CD4-positive, CD25-positive, alpha-beta regulatory T cell (primary cell): ENCODE data around the gene ZNF746. TPM values are rescaled to one million over a fixed set of nuclear protein-coding genes. Genes with fewer than 3 reads are reported as not detected.
"Not testable (repeated sequence)": the region's sequence is repeated elsewhere in the genome, so short reads cannot be mapped to it uniquely, and the experiment has no call there.

Source experiments
- ATAC-seq, 2 donors: fragments of 150-1000 bp; cut with Tn5 transposase; one replicate each; pipeline ENCODE4 v1.10.0; 2021; ENCODE audit warnings: low read depth in 2 of 2, moderate number of reproducible peaks in 2 of 2, moderate library complexity in 1 of 2
- DNase-seq, 3 donors: peaks; one replicate each; pipeline versions ENCODE4 v3.0.0 to v3.0.0-alpha.2; 2012 to 2022; ENCODE audit warnings: mixed read lengths in 1 of 3
- H3K27ac ChIP-seq: one replicate; pipeline ENCODE4 v1.7.0; 2013; ENCODE audit warnings: mild to moderate bottlenecking, low read length; ENCODE audit not compliant: insufficient read depth, poor library complexity, severe bottlenecking
- H3K27me3 ChIP-seq: one replicate; pipeline ENCODE4 v1.7.0; 2013; ENCODE audit warnings: low read length; ENCODE audit not compliant: control insufficient read depth, insufficient read depth
- H3K36me3 ChIP-seq: one replicate; pipeline ENCODE4 v1.7.0; 2013; ENCODE audit warnings: mild to moderate bottlenecking, low read length, moderate library complexity; ENCODE audit not compliant: control insufficient read depth, insufficient read depth
- H3K4me1 ChIP-seq: 2 replicates; pipeline ENCODE4 v1.7.0; 2013; ENCODE audit warnings: mild to moderate bottlenecking, low read length; ENCODE audit not compliant: insufficient read depth, control insufficient read depth, poor library complexity, severe bottlenecking
- H3K4me3 ChIP-seq: one replicate; pipeline ENCODE4 v1.7.0; 2013; ENCODE audit warnings: low read depth, mild to moderate bottlenecking, low read length, moderate library complexity
- H3K9me3 ChIP-seq, 2 experiments: 1 replicate in 1 of 2; 2 replicates in 1 of 2; pipeline ENCODE4 v1.7.0; 2013; ENCODE audit warnings: low read length in 2 of 2, mild to moderate bottlenecking in 1 of 2, moderate library complexity in 1 of 2; ENCODE audit not compliant: control insufficient read depth in 2 of 2
- H3K27ac Mint-ChIP-seq, 3 donors: one replicate each; pipeline ENCODE4 v1.8.0; 2020 to 2022; ENCODE audit warnings: mild to moderate bottlenecking in 3 of 3, mixed read lengths in 3 of 3, moderate library complexity in 2 of 3
- H3K27me3 Mint-ChIP-seq: one replicate; pipeline ENCODE4 v1.8.0; 2022; ENCODE audit warnings: mild to moderate bottlenecking, mixed read lengths
- H3K36me3 Mint-ChIP-seq: one replicate; pipeline ENCODE4 v1.8.0; 2020; ENCODE audit warnings: mixed read lengths
- H3K4me1 Mint-ChIP-seq, 4 donors: one replicate each; pipeline ENCODE4 v1.8.0; 2020 to 2022; ENCODE audit warnings: mixed read lengths in 4 of 4, mild to moderate bottlenecking in 1 of 4
- H3K4me3 Mint-ChIP-seq, 4 donors: one replicate each; pipeline ENCODE4 v1.8.0; 2020 to 2022; ENCODE audit warnings: mild to moderate bottlenecking in 4 of 4, mixed read lengths in 4 of 4, moderate library complexity in 3 of 4
- H3K9me3 Mint-ChIP-seq, 7 donors: one replicate each; pipeline ENCODE4 v1.8.0; 2020 to 2022; ENCODE audit warnings: mixed read lengths in 7 of 7, mild to moderate bottlenecking in 3 of 7, moderate library complexity in 2 of 7
- polyA plus RNA-seq, 4 donors: library from polyadenylated mRNA; unstranded; fragments of 300-500 nt; fragmentation: Illumina TruSeq; gene quantifications; one replicate each; pipeline ENCODE4 v1.2.3, GENCODE V29; 2021
- total RNA-seq: library from RNA; stranded (reverse); gene quantifications from one replicate; pipeline ENCODE4 v1.2.3, GENCODE V29; 2022

ZNF746 gene
- total and polyA plus RNA-seq, 5 donors from 2014 or later: 8.2 to 33.9 (median 10.9) TPM

- H3K36me3 Mint-ChIP-seq: no peaks in the 10 kb centered on the region
- no peaks in the 10 kb centered on the region for H3K27me3 ChIP-seq
Measured at GRCh38 chr7:149498811-149499210, 1.2 kb upstream of the ZNF746 start.

GRCh38 chr7:149496642-149497391, 792 bp downstream of the ZNF746 start:
- Histone ChIP-seq H3K4me3 (peak overlapping the region; percentile 71), H3K9me3 (no peaks in the 10 kb centered on the region), H3K4me1 (peaks cover 24% of the 10 kb centered on the region), H3K27ac (peak overlapping the region; percentile 61), H3K27me3 (no peaks in the 10 kb centered on the region), H3K36me3 (peaks cover 22% of the 10 kb centered on the region)
- peak; percentile 38 to 54 (median 49) for DNase-seq
- peak overlapping the region; percentile 92 to 98 (median 96) for H3K27ac Mint-ChIP-seq
- peak; percentile 17 to 33 for ATAC-seq
- H3K4me1 Mint-ChIP-seq: peaks cover 13 to 33% (median 23%) of the 10 kb centered on the region in 4 donors
- no peaks in the 10 kb centered on the region for H3K9me3 Mint-ChIP-seq
- H3K27me3 Mint-ChIP-seq: peaks cover 8% of the 10 kb centered on the region
- peak overlapping the region; percentile 94 to 97 (median 95) for H3K4me3 Mint-ChIP-seq
- peaks cover 10% of the 10 kb centered on the region for H3K36me3 Mint-ChIP-seq

More at GRCh38 chr7:149498811-149499210, 1.2 kb upstream of the ZNF746 start:
- Histone ChIP-seq H3K4me3 (no peak overlapping the region), H3K27ac (no peak overlapping the region), H3K36me3 (peaks cover 2% of the 10 kb centered on the region), H3K4me1 (peaks cover 24% of the 10 kb centered on the region), H3K9me3 (no peaks in the 10 kb centered on the region)
- no peak for DNase-seq
- H3K4me1 Mint-ChIP-seq: peaks cover 13 to 33% (median 23%) of the 10 kb centered on the region in 4 donors
- H3K27ac Mint-ChIP-seq: peak overlapping the region in 1 of 3 donors; percentile 75
- H3K4me3 Mint-ChIP-seq: peak overlapping the region; percentile 62 to 84 (median 76)
- H3K9me3 Mint-ChIP-seq: no peaks in the 10 kb centered on the region
- no peak for ATAC-seq
- H3K27me3 Mint-ChIP-seq: peaks cover 8% of the 10 kb centered on the region

- no peak for ATAC-seq
- H3K9me3 ChIP-seq: no peaks in the 10 kb centered on the region
- H3K9me3 Mint-ChIP-seq: no peaks in the 10 kb centered on the region
- H3K36me3 Mint-ChIP-seq: peaks cover 15% of the 10 kb centered on the region
- peaks cover 24% of the 10 kb centered on the region for H3K4me1 ChIP-seq
- no peaks in the 10 kb centered on the region for H3K27me3 ChIP-seq
- peaks cover 13 to 32% (median 23%) of the 10 kb centered on the region in 4 donors for H3K4me1 Mint-ChIP-seq
- no peak overlapping the region for H3K27ac ChIP-seq
- peaks cover 8% of the 10 kb centered on the region for H3K27me3 Mint-ChIP-seq
- no peak for DNase-seq
- peak overlapping the region; percentile 94 to 97 (median 95) for H3K4me3 Mint-ChIP-seq
- H3K36me3 ChIP-seq: peaks cover 30% of the 10 kb centered on the region
- peak overlapping the region; percentile 69 to 98 (median 92) for H3K27ac Mint-ChIP-seq
- peak overlapping the region; percentile 32 for H3K4me3 ChIP-seq
Measured at GRCh38 chr7:149495785-149496641, 1.6 kb downstream of the ZNF746 start.

- peak in 1 of 3 donors; percentile 47 for DNase-seq
- peaks cover 8% of the 10 kb centered on the region for H3K27me3 Mint-ChIP-seq
- peak overlapping the region in 2 of 3 donors; percentile 23 to 25 for H3K27ac Mint-ChIP-seq
- ATAC-seq: no peak
- peaks cover 41% of the 10 kb centered on the region for H3K36me3 ChIP-seq
- no peaks in the 10 kb centered on the region for H3K9me3 ChIP-seq
- peaks cover 26% of the 10 kb centered on the region for H3K36me3 Mint-ChIP-seq
- peaks cover 13 to 30% (median 25%) of the 10 kb centered on the region in 4 donors for H3K4me1 Mint-ChIP-seq
- H3K4me1 ChIP-seq: peaks cover 24% of the 10 kb centered on the region
- no peak overlapping the region for H3K27ac ChIP-seq
- H3K4me3 ChIP-seq: no peak overlapping the region
- peak overlapping the region in 3 of 4 donors; percentile 29 to 95 (median 81) for H3K4me3 Mint-ChIP-seq
- no peaks in the 10 kb centered on the region for H3K27me3 ChIP-seq
- no peaks in the 10 kb centered on the region for H3K9me3 Mint-ChIP-seq
Measured at GRCh38 chr7:149494738-149495368, 2.8 kb downstream of the ZNF746 start.

GRCh38 chr7:149493975-149494374, 3.6 kb downstream of the ZNF746 start:
- ATAC-seq: not testable (repeated sequence)

GRCh38 chr7:149493366-149493765, 4.2 kb downstream of the ZNF746 start:
- Mint-ChIP-seq H3K36me3 (peaks cover 35% of the 10 kb centered on the region), H3K27me3 (peaks cover 2% of the 10 kb centered on the region), H3K4me1 (peaks cover 18 to 41% (median 31%) of the 10 kb centered on the region in 4 donors), H3K27ac (no peak overlapping the region), H3K4me3 (peak overlapping the region in 1 of 4 donors; percentile 66), H3K9me3 (no peaks in the 10 kb centered on the region)
- H3K4me3 ChIP-seq: no peak overlapping the region
- peaks cover 23% of the 10 kb centered on the region for H3K4me1 ChIP-seq
- DNase-seq: no peak
- no peak overlapping the region for H3K27ac ChIP-seq
- no peaks in the 10 kb centered on the region for H3K27me3 ChIP-seq
- peaks cover 54% of the 10 kb centered on the region for H3K36me3 ChIP-seq
- H3K9me3 ChIP-seq: no peaks in the 10 kb centered on the region
- ATAC-seq: no peak

More at GRCh38 chr7:149493975-149494374, 3.6 kb downstream of the ZNF746 start:
- H3K27me3 Mint-ChIP-seq, DNase-seq, H3K27ac Mint-ChIP-seq, H3K4me3 ChIP-seq, H3K27ac ChIP-seq, H3K27me3 ChIP-seq, H3K9me3 ChIP-seq, H3K9me3 Mint-ChIP-seq: not testable (repeated sequence)
- Mint-ChIP-seq H3K4me3 (peak overlapping the region in 1 of 4 donors; percentile 66), H3K36me3 (peaks cover 31% of the 10 kb centered on the region), H3K4me1 (peaks cover 17 to 39% (median 29%) of the 10 kb centered on the region in 4 donors)
- H3K4me1 ChIP-seq: peaks cover 24% of the 10 kb centered on the region
- peaks cover 49% of the 10 kb centered on the region for H3K36me3 ChIP-seq

- H3K36me3 Mint-ChIP-seq: peaks cover 57% of the 10 kb centered on the region
- H3K4me1 ChIP-seq: peaks cover 2% of the 10 kb centered on the region
- H3K36me3 ChIP-seq: peaks cover 75% of the 10 kb centered on the region
Measured at GRCh38 chr7:149490083-149490760, 7.4 kb downstream of the ZNF746 start.

More at GRCh38 chr7:149490083-149490760, 7.4 kb downstream of the ZNF746 start:
- Histone ChIP-seq H3K27ac (no peak overlapping the region), H3K9me3 (no peaks in the 10 kb centered on the region), H3K4me3 (no peak overlapping the region), H3K27me3 (no peaks in the 10 kb centered on the region)
- H3K27me3 Mint-ChIP-seq: no peaks in the 10 kb centered on the region
- H3K4me3 Mint-ChIP-seq: peak overlapping the region in 1 of 4 donors; percentile 42
- ATAC-seq: no peak
- no peaks in the 10 kb centered on the region for H3K9me3 Mint-ChIP-seq
- DNase-seq: no peak
- peak overlapping the region in 2 of 3 donors; percentile 48 to 90 for H3K27ac Mint-ChIP-seq
- H3K4me1 Mint-ChIP-seq: peaks cover 8 to 26% (median 19%) of the 10 kb centered on the region in 4 donors
